Endodermal cell (in vitro differentiated cells): ENCODE data around the gene NUDCD3. TPM values are rescaled to one million over a fixed set of nuclear protein-coding genes. Genes with fewer than 3 reads are reported as not detected.

Source experiments
- DNase-seq: peaks from one replicate; pipeline ENCODE4 v3.0.0-alpha.2; 2017
- H3K27ac ChIP-seq: 2 replicates; pipeline ENCODE4 v1.5.1; 2013; ENCODE audit warnings: mild to moderate bottlenecking, low read depth, low read length, moderate library complexity
- H3K27me3 ChIP-seq: 2 replicates; pipeline ENCODE4 v1.6.1; 2013; ENCODE audit warnings: mild to moderate bottlenecking, low read length, moderate library complexity; ENCODE audit not compliant: insufficient read depth, control insufficient read depth, poor library complexity, severe bottlenecking
- H3K36me3 ChIP-seq: 2 replicates; pipeline ENCODE4 v1.7.0; 2013; ENCODE audit warnings: mild to moderate bottlenecking, low read length, moderate library complexity; ENCODE audit not compliant: control insufficient read depth, insufficient read depth
- H3K4me1 ChIP-seq: one replicate; pipeline ENCODE4 v1.7.0; 2013; ENCODE audit warnings: low read length; ENCODE audit not compliant: control insufficient read depth, insufficient read depth
- H3K4me3 ChIP-seq: 2 replicates; pipeline ENCODE4 v1.5.1; 2013; ENCODE audit warnings: mild to moderate bottlenecking, low read length, moderate library complexity
- H3K9ac ChIP-seq: 2 replicates; pipeline ENCODE4 v1.6.1; 2013; ENCODE audit warnings: mild to moderate bottlenecking, low read length, moderate library complexity; ENCODE audit not compliant: poor library complexity, severe bottlenecking; ENCODE audit errors: extremely low read depth
- H3K9me3 ChIP-seq: 2 replicates; pipeline ENCODE4 v1.6.1; 2013; ENCODE audit warnings: mild to moderate bottlenecking, low read length, moderate library complexity; ENCODE audit not compliant: control insufficient read depth
- H3K27ac Mint-ChIP-seq: 2 replicates; pipeline ENCODE4 v1.8.0; 2020; ENCODE audit warnings: mixed read lengths
- H3K27me3 Mint-ChIP-seq: 2 replicates; pipeline ENCODE4 v1.8.0; 2021; ENCODE audit warnings: mild to moderate bottlenecking, mixed read lengths; ENCODE audit not compliant: insufficient read depth
- H3K36me3 Mint-ChIP-seq: 2 replicates; pipeline ENCODE4 v1.8.0; 2020; ENCODE audit warnings: low read depth, mixed read lengths
- H3K4me1 Mint-ChIP-seq: 2 replicates; pipeline ENCODE4 v1.8.0; 2020; ENCODE audit warnings: mixed read lengths
- H3K4me3 Mint-ChIP-seq: 2 replicates; pipeline ENCODE4 v1.8.0; 2020; ENCODE audit warnings: mild to moderate bottlenecking, moderate library complexity, mixed read lengths
- H3K9me3 Mint-ChIP-seq: 2 replicates; pipeline ENCODE4 v1.8.0; 2020; ENCODE audit warnings: mild to moderate bottlenecking, mixed read lengths
- WGBS, 2 experiments: methylation state at CpG; one replicate each; pipeline versions ENCODE4 v1.1.5 to v1.1.7; 2013; ENCODE audit warnings: missing lambda C conversion rate in 2 of 2, mixed read lengths in 1 of 2; ENCODE audit not compliant: insufficient coverage in 1 of 2, insufficient read length in 1 of 2; 5-methylcytosine and 5-hydroxymethylcytosine counted together
- total RNA-seq, 2 donors: library from RNA; stranded (reverse); fragmentation: NEBNext Ultra II Directional in 1 of 2; extraction: Animal tissue kit (Norgen Biotek cat#: 25700) in 1 of 2; gene quantifications; 2 replicates in 1 of 2; 3 replicates in 1 of 2; pipeline ENCODE4 v1.2.1, GENCODE V29; 2021
- TF ChIP-seq, protein P1 (sequence below): fragments of 200-600 bp; sonication (generic); conservative IDR thresholded peaks from 2 replicates; pipeline ENCODE4 v1.5.0; 2021; ENCODE audit warnings: antibody characterized with exemption, mild to moderate bottlenecking

NUDCD3 gene
- total RNA-seq, 2 donors from 2014 or later: 80.8 to 116 TPM

- Mint-ChIP-seq H3K4me1 (no peaks in the 10 kb centered on the region), H3K27ac (peak overlapping the region; percentile 21), H3K4me3 (no peak overlapping the region), H3K27me3 (no peaks in the 10 kb centered on the region), H3K36me3 (peaks cover 45% of the 10 kb centered on the region), H3K9me3 (no peaks in the 10 kb centered on the region)
- Histone ChIP-seq H3K4me1 (no peaks in the 10 kb centered on the region), H3K27me3 (no peaks in the 10 kb centered on the region), H3K36me3 (peaks cover 80% of the 10 kb centered on the region), H3K9ac (no peak overlapping the region), H3K9me3 (no peaks in the 10 kb centered on the region), H3K27ac (no peak overlapping the region), H3K4me3 (no peak overlapping the region)
- 48 to 56% methylated on average over 3 to 6 of the region's 6 CpGs for WGBS, 2 experiments
- DNase-seq: peak; percentile 93
- TF ChIP-seq, protein P1, sequence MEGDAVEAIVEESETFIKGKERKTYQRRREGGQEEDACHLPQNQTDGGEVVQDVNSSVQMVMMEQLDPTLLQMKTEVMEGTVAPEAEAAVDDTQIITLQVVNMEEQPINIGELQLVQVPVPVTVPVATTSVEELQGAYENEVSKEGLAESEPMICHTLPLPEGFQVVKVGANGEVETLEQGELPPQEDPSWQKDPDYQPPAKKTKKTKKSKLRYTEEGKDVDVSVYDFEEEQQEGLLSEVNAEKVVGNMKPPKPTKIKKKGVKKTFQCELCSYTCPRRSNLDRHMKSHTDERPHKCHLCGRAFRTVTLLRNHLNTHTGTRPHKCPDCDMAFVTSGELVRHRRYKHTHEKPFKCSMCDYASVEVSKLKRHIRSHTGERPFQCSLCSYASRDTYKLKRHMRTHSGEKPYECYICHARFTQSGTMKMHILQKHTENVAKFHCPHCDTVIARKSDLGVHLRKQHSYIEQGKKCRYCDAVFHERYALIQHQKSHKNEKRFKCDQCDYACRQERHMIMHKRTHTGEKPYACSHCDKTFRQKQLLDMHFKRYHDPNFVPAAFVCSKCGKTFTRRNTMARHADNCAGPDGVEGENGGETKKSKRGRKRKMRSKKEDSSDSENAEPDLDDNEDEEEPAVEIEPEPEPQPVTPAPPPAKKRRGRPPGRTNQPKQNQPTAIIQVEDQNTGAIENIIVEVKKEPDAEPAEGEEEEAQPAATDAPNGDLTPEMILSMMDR: peak; percentile 96
Observed at GRCh38 chr7:44477063-44477830, 13.2 kb downstream of the NUDCD3 start.

- Mint-ChIP-seq H3K36me3 (peaks cover 41% of the 10 kb centered on the region), H3K4me3 (no peak overlapping the region)
- 92 to 95% methylated on average over 5 of the region's 5 CpGs for WGBS, 2 experiments
Observed at GRCh38 chr7:44476313-44476712, 14.1 kb downstream of the NUDCD3 start.

DNA sequence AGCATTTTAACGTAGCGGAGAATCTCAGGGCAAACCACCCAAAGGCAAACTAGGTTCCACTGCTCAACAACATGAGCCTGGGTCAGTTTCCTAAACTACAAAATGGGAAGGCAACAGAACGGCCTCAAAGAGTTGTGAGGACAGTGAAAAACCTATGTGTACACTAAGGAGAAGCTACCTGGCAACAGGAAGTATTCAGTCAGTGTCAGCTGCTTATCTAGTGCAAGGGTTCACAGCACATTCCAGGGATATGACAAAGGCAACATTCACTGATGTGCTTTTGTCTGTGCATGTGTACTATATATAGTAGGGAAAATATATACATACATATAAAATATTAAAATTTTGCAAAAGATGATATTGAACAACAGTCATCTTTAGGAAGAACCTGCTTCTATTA is 17.2 kb downstream of the NUDCD3 start:
- TF ChIP-seq, protein P1: no peak
- Mint-ChIP-seq H3K9me3 (no peaks in the 10 kb centered on the region), H3K27me3 (no peaks in the 10 kb centered on the region), H3K36me3 (peaks cover 20% of the 10 kb centered on the region), H3K4me3 (no peak overlapping the region), H3K4me1 (peaks cover 16% of the 10 kb centered on the region), H3K27ac (no peak overlapping the region)
- DNase-seq: no peak
- H3K9me3 ChIP-seq: no peaks in the 10 kb centered on the region
- peaks cover 6% of the 10 kb centered on the region for H3K4me1 ChIP-seq
- H3K4me3 ChIP-seq: no peak overlapping the region
- H3K27me3 ChIP-seq: no peaks in the 10 kb centered on the region
- H3K36me3 ChIP-seq: peaks cover 61% of the 10 kb centered on the region
- H3K27ac ChIP-seq: no peak overlapping the region
- no peak overlapping the region for H3K9ac ChIP-seq
- WGBS, 2 experiments: 90 to 96% methylated on average over 1 to 3 of the region's 3 CpGs

More at GRCh38 chr7:44476313-44476712, 14.1 kb downstream of the NUDCD3 start:
- Histone ChIP-seq H3K36me3 (peaks cover 77% of the 10 kb centered on the region), H3K9me3 (no peaks in the 10 kb centered on the region), H3K9ac (no peak overlapping the region), H3K4me3 (no peak overlapping the region), H3K27me3 (no peaks in the 10 kb centered on the region), H3K27ac (no peak overlapping the region), H3K4me1 (no peaks in the 10 kb centered on the region)
- TF ChIP-seq, protein P1: no peak
- DNase-seq: no peak
- Mint-ChIP-seq H3K27ac (no peak overlapping the region), H3K9me3 (no peaks in the 10 kb centered on the region), H3K27me3 (no peaks in the 10 kb centered on the region), H3K4me1 (no peaks in the 10 kb centered on the region)
